Metanephros (tissue), 1 donor: ENCODE measurements around the gene GZMB. TPM values are rescaled to one million over a fixed set of nuclear protein-coding genes. Genes with fewer than 3 reads are reported as not detected.

Source experiments
- total RNA-seq: library from RNA; depleted of rRNA; stranded (reverse); fragments of >200 nt; gene quantifications from one replicate; pipeline ENCODE4 v1.2.3, GENCODE V29; 2014

GZMB gene, protein sequence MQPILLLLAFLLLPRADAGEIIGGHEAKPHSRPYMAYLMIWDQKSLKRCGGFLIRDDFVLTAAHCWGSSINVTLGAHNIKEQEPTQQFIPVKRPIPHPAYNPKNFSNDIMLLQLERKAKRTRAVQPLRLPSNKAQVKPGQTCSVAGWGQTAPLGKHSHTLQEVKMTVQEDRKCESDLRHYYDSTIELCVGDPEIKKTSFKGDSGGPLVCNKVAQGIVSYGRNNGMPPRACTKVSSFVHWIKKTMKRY
- 1.4 TPM for total RNA-seq

GRCh38 chr14:24634158-24634557, at the start of gene GZMB:
TSS of gene GZMB (minus strand) at chr14:24634190. CDS start at chr14:24634160, 30 bp downstream.

DNA sequence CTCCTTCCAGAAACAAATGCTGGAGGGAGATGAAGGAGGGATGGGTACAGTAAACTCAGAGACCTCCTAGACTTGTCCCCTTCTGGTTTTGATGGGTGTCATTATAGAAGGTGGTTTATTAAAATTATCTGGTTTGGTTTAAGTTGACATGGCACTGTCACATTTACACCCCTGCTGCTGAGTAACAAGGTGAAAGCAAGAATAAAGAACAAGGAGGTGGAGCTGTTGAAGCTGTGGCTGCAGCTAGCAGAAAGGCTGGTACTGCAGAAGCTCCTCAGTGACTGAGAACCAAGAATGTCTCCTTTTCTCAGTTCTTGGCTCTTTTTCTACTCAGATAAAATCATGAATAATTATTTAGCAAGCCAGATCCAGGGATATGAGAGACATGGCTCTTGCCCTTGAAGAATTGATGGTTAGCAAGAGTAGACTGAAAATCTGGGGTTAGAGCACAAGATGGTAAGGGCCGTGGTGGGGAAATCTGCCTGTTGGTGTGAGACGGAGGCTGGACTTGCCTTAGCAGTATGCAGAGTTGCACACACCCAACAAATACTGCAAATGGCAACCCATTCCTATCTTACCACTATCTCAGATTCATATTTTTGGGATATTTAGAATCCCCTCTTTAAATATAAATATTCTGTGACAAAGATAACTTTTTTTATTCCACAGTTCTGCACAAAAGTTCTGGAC, 24.2 kb downstream of the GZMB start, which contains the start of gene GZMH:
GZMH (minus strand) TSS at position 31 of the 690 bp plus-strand sequence. CDS start 72 bp downstream, outside the sequence.

Other genes with a start within 250 kb of the GZMB start
- gene NYNRIN, start 235.2 kb downstream of the GZMB start, total RNA-seq = 37.2 TPM
- 2.6 TPM for gene CBLN3, start 204.5 kb downstream of the GZMB start, total RNA-seq
- 47.3 TPM for gene KHNYN, start 204.2 kb downstream of the GZMB start, total RNA-seq
- 28.1 TPM for gene SDR39U1, start 191.4 kb downstream of the GZMB start, total RNA-seq
- not detected for gene CMA1, start 125.9 kb downstream of the GZMB start, total RNA-seq
- 27.3 TPM for gene CTSG, start 57.9 kb downstream of the GZMB start, total RNA-seq
- gene GZMH, start 24.5 kb downstream of the GZMB start, total RNA-seq = not detected